ENCODE data around the gene HEATR5A. TPM values are rescaled to one million over a fixed set of nuclear protein-coding genes. Genes with fewer than 3 reads are reported as not detected.
A peak's percentile ranks its signal among the peaks of the same experiment; 100 is the strongest.

The HEATR5A gene
- total RNA-seq, 1 donor from 2014 or later, result 56.2 TPM

GRCh38 chr14:31457665-31458659, 37.6 kb upstream of the HEATR5A start:
- Mint-ChIP-seq H3K27ac (ENCODE audit: unreplicated experiment) (peak overlapping the region; percentile 97), H3K36me3 (ENCODE audit: unreplicated experiment) (no peaks in the 10 kb centered on the region), H3K4me1 (ENCODE audit: unreplicated experiment) (peaks cover 32% of the 10 kb centered on the region), H3K27me3 (ENCODE audit: unreplicated experiment) (no peaks in the 10 kb centered on the region), H3K4me3 (ENCODE audit: unreplicated experiment) (peak overlapping the region; percentile 94), H3K9me3 (ENCODE audit: unreplicated experiment) (no peaks in the 10 kb centered on the region)
- no peak for DNase-seq (ENCODE audit: extremely low spot score, unreplicated experiment)
- TF ChIP-seq CTCF (IDR thresholded peaks at IDR 0.05), result no peak

- no peaks in the 10 kb centered on the region for H3K9me3 Mint-ChIP-seq (ENCODE audit: unreplicated experiment)
- peaks cover 32% of the 10 kb centered on the region for H3K4me1 Mint-ChIP-seq (ENCODE audit: unreplicated experiment)
- peak within 1 kb of the TSS; percentile 97 for H3K27ac Mint-ChIP-seq (ENCODE audit: unreplicated experiment)
- no peaks in the 10 kb centered on the region for H3K27me3 Mint-ChIP-seq (ENCODE audit: unreplicated experiment)
- H3K4me3 Mint-ChIP-seq (ENCODE audit: unreplicated experiment), result peak within 1 kb of the TSS; percentile 94
- peak; percentile 97 for DNase-seq (ENCODE audit: extremely low spot score, unreplicated experiment)
- no peak for TF ChIP-seq CTCF (IDR thresholded peaks at IDR 0.05)
- no peaks in the 10 kb centered on the region for H3K36me3 Mint-ChIP-seq (ENCODE audit: unreplicated experiment)
Measured at GRCh38 chr14:31456841-31457664, 36.7 kb upstream of the HEATR5A start, which contains the start of gene DTD2. Gene DTD2 (minus strand): TSS chr14:31457506. CDS start chr14:31457393, 113 bp downstream.

GRCh38 chr14:31449971-31450610, 29.7 kb upstream of the HEATR5A start:
- Mint-ChIP-seq H3K27me3 (ENCODE audit: unreplicated experiment) (no peaks in the 10 kb centered on the region), H3K36me3 (ENCODE audit: unreplicated experiment) (peaks cover 13% of the 10 kb centered on the region), H3K4me1 (ENCODE audit: unreplicated experiment) (peaks cover 9% of the 10 kb centered on the region), H3K4me3 (ENCODE audit: unreplicated experiment) (no peak overlapping the region), H3K9me3 (ENCODE audit: unreplicated experiment) (no peaks in the 10 kb centered on the region), H3K27ac (ENCODE audit: unreplicated experiment) (no peak overlapping the region)
- peak; percentile 70 for TF ChIP-seq CTCF (IDR thresholded peaks at IDR 0.05)
- no peak for DNase-seq (ENCODE audit: extremely low spot score, unreplicated experiment)

GRCh38 chr14:31449136-31449535, 28.8 kb upstream of the HEATR5A start:
- Mint-ChIP-seq H3K36me3 (ENCODE audit: unreplicated experiment) (peaks cover 15% of the 10 kb centered on the region), H3K9me3 (ENCODE audit: unreplicated experiment) (no peaks in the 10 kb centered on the region), H3K27ac (ENCODE audit: unreplicated experiment) (no peak overlapping the region), H3K4me1 (ENCODE audit: unreplicated experiment) (peaks cover 3% of the 10 kb centered on the region), H3K4me3 (ENCODE audit: unreplicated experiment) (no peak overlapping the region), H3K27me3 (ENCODE audit: unreplicated experiment) (no peaks in the 10 kb centered on the region)
- no peak for TF ChIP-seq CTCF (IDR thresholded peaks at IDR 0.05)
- no peak for DNase-seq (ENCODE audit: extremely low spot score, unreplicated experiment)

Data from osteocyte (in vitro differentiated cells).